ENCODE results near the gene RTP1.
A peak's percentile ranks its signal among the peaks of the same experiment; 100 is the strongest.
"Not testable (repeated sequence)": the region's sequence is repeated elsewhere in the genome, so short reads cannot be mapped to it uniquely, and the experiment has no call there.

Gene RTP1

GRCh38 chr3:187197335-187197649, at the start of gene RTP1:
Gene RTP1 (plus strand): TSS chr3:187197486. CDS start chr3:187197516, 30 bp downstream.
- DNase-seq: no peak

GRCh38 chr3:187150186-187150585, 47.1 kb upstream of the RTP1 start:
- DNase-seq: no peak

- DNase-seq: no peak
Measured at GRCh38 chr3:187150599-187150998, 46.7 kb upstream of the RTP1 start.

GRCh38 chr3:187161556-187161955, 35.7 kb upstream of the RTP1 start:
- DNase-seq: no peak

- DNase-seq: no peak
Measured at GRCh38 chr3:187162265-187162953, 34.9 kb upstream of the RTP1 start.

- peak; percentile 29 for DNase-seq
Measured at GRCh38 chr3:187165144-187165543, 32.1 kb upstream of the RTP1 start.

GRCh38 chr3:187166750-187167149, 30.5 kb upstream of the RTP1 start:
- no peak for DNase-seq

GRCh38 chr3:187167777-187168176, 29.5 kb upstream of the RTP1 start:
- no peak for DNase-seq

- DNase-seq: peak; percentile 16
Measured at GRCh38 chr3:187169231-187169960, 27.9 kb upstream of the RTP1 start.

- DNase-seq: not testable (repeated sequence)
Measured at GRCh38 chr3:187170911-187171310, 26.4 kb upstream of the RTP1 start.

- DNase-seq: no peak
Measured at GRCh38 chr3:187172929-187173328, 24.4 kb upstream of the RTP1 start.

- DNase-seq: no peak
Measured at GRCh38 chr3:187181454-187182170, 15.7 kb upstream of the RTP1 start.

- DNase-seq: no peak
Measured at GRCh38 chr3:187183210-187183862, 13.9 kb upstream of the RTP1 start.

GRCh38 chr3:187183903-187184302, 13.4 kb upstream of the RTP1 start:
- DNase-seq: no peak

- DNase-seq: no peak
Measured at GRCh38 chr3:187185759-187186158, 11.5 kb upstream of the RTP1 start.

- DNase-seq: no peak
Measured at GRCh38 chr3:187186375-187186774, 10.9 kb upstream of the RTP1 start.

GRCh38 chr3:187186801-187187421, 10.4 kb upstream of the RTP1 start:
- DNase-seq: peak; percentile 97

GRCh38 chr3:187188931-187189330, 8.4 kb upstream of the RTP1 start:
- DNase-seq: no peak

- no peak for DNase-seq
Measured at GRCh38 chr3:187191271-187191670, 6.0 kb upstream of the RTP1 start.

GRCh38 chr3:187193181-187193580, 4.1 kb upstream of the RTP1 start:
- no peak for DNase-seq

GRCh38 chr3:187196573-187197334, 532 bp upstream of the RTP1 start:
- DNase-seq: no peak

GRCh38 chr3:187198490-187198889, 1.2 kb downstream of the RTP1 start:
- no peak for DNase-seq
